Neural crest cell (in vitro differentiated cells): ENCODE measurements around the gene ENO3. TPM values are rescaled to one million over a fixed set of nuclear protein-coding genes. Genes with fewer than 3 reads are reported as not detected.
"Not testable (repeated sequence)": the region's sequence is repeated elsewhere in the genome, so short reads cannot be mapped to it uniquely, and the experiment has no call there.

Experiments used
- DNase-seq: peaks from one replicate; pipeline ENCODE4 v3.0.0; 2021; ENCODE audit warnings: low read depth, mixed read lengths, low spot score
- H3K27ac Mint-ChIP-seq: one replicate; pipeline ENCODE4 v1.8.0; 2021; ENCODE audit warnings: mild to moderate bottlenecking, mixed read lengths; ENCODE audit not compliant: unreplicated experiment
- H3K27me3 Mint-ChIP-seq: 2 replicates; pipeline ENCODE4 v1.8.0; 2021; ENCODE audit warnings: low read depth, mild to moderate bottlenecking, mixed read lengths
- H3K36me3 Mint-ChIP-seq: 2 replicates; pipeline ENCODE4 v1.8.0; 2021; ENCODE audit warnings: low read depth, mild to moderate bottlenecking, mixed read lengths
- H3K4me1 Mint-ChIP-seq: 2 replicates; pipeline ENCODE4 v1.8.0; 2021; ENCODE audit warnings: mixed read lengths
- H3K4me3 Mint-ChIP-seq: one replicate; pipeline ENCODE4 v1.8.0; 2021; ENCODE audit warnings: mild to moderate bottlenecking, mixed read lengths
- H3K9me3 Mint-ChIP-seq: 2 replicates; pipeline ENCODE4 v1.8.0; 2021; ENCODE audit warnings: mixed read lengths
- CTCF ChIP-seq: fragments of 200-600 bp; sonication (generic); conservative IDR thresholded peaks from 2 replicates; pipeline ENCODE4 v1.5.0; 2021; ENCODE audit warnings: antibody characterized with exemption, mild to moderate bottlenecking
- total RNA-seq: library from RNA; stranded (reverse); gene quantifications from 2 replicates; pipeline ENCODE4 v1.2.1, GENCODE V29; 2021

The ENO3 gene
- total RNA-seq, 1 donor from 2014 or later = 10.6 TPM

- no peak for TF ChIP-seq CTCF
- Mint-ChIP-seq H3K27me3 (peaks cover 11% of the 10 kb centered on the region), H3K36me3 (peaks cover 3% of the 10 kb centered on the region), H3K4me3 (no peak overlapping the region), H3K4me1 (peaks cover 10% of the 10 kb centered on the region), H3K9me3 (no peaks in the 10 kb centered on the region), H3K27ac (no peak overlapping the region)
- DNase-seq = peak; percentile 38
Measured at GRCh38 chr17:4908301-4908700, 42.6 kb upstream of the ENO3 start.

- no peak overlapping the region for H3K4me3 Mint-ChIP-seq
- peaks cover 5% of the 10 kb centered on the region for H3K4me1 Mint-ChIP-seq
- no peaks in the 10 kb centered on the region for H3K36me3 Mint-ChIP-seq
- H3K9me3 Mint-ChIP-seq = no peaks in the 10 kb centered on the region
- DNase-seq = peak; percentile 77
- no peak overlapping the region for H3K27ac Mint-ChIP-seq
- H3K27me3 Mint-ChIP-seq = peaks cover 7% of the 10 kb centered on the region
- peak; percentile 76 for TF ChIP-seq CTCF
Measured at GRCh38 chr17:4908711-4909496, 42.0 kb upstream of the ENO3 start.

- no peak overlapping the region for H3K4me3 Mint-ChIP-seq
- no peaks in the 10 kb centered on the region for H3K9me3 Mint-ChIP-seq
- H3K36me3 Mint-ChIP-seq = no peaks in the 10 kb centered on the region
- DNase-seq = no peak
- H3K27ac Mint-ChIP-seq = no peak overlapping the region
- TF ChIP-seq CTCF = no peak
- peaks cover 5% of the 10 kb centered on the region for H3K4me1 Mint-ChIP-seq
- H3K27me3 Mint-ChIP-seq = no peaks in the 10 kb centered on the region
Measured at GRCh38 chr17:4913994-4914393, 36.9 kb upstream of the ENO3 start.

- not testable (repeated sequence) for H3K4me3 Mint-ChIP-seq, H3K27ac Mint-ChIP-seq, DNase-seq, H3K27me3 Mint-ChIP-seq, H3K4me1 Mint-ChIP-seq, H3K36me3 Mint-ChIP-seq, H3K9me3 Mint-ChIP-seq
Measured at GRCh38 chr17:4914551-4914950, 36.4 kb upstream of the ENO3 start.

GRCh38 chr17:4919511-4920047 is 31.3 kb upstream of the ENO3 start:
- H3K27me3 Mint-ChIP-seq = peaks cover 3% of the 10 kb centered on the region
- no peak for DNase-seq
- TF ChIP-seq CTCF = no peak

GRCh38 chr17:4920351-4921048 is 30.4 kb upstream of the ENO3 start:
- no peak for TF ChIP-seq CTCF
- no peaks in the 10 kb centered on the region for H3K36me3 Mint-ChIP-seq
- H3K27ac Mint-ChIP-seq = no peak overlapping the region
- no peak for DNase-seq
- H3K27me3 Mint-ChIP-seq = peaks cover 3% of the 10 kb centered on the region
- H3K4me3 Mint-ChIP-seq = no peak overlapping the region
- no peaks in the 10 kb centered on the region for H3K9me3 Mint-ChIP-seq
- H3K4me1 Mint-ChIP-seq = no peaks in the 10 kb centered on the region

More at GRCh38 chr17:4919511-4920047, 31.3 kb upstream of the ENO3 start:
- no peaks in the 10 kb centered on the region for H3K36me3 Mint-ChIP-seq
- no peaks in the 10 kb centered on the region for H3K4me1 Mint-ChIP-seq
- no peak overlapping the region for H3K27ac Mint-ChIP-seq
- no peak overlapping the region for H3K4me3 Mint-ChIP-seq
- no peaks in the 10 kb centered on the region for H3K9me3 Mint-ChIP-seq
